ENCODE results near the gene FAM72D. TPM values are rescaled to one million over a fixed set of nuclear protein-coding genes. Genes with fewer than 3 reads are reported as not detected.
A peak's percentile ranks its signal among the peaks of the same experiment; 100 is the strongest.
"Not testable (repeated sequence)": the region's sequence is repeated elsewhere in the genome, so short reads cannot be mapped to it uniquely, and the experiment has no call there.

The FAM72D gene
- total RNA-seq, 1 experiment from 2014 or later = 10.7 TPM

DNA sequence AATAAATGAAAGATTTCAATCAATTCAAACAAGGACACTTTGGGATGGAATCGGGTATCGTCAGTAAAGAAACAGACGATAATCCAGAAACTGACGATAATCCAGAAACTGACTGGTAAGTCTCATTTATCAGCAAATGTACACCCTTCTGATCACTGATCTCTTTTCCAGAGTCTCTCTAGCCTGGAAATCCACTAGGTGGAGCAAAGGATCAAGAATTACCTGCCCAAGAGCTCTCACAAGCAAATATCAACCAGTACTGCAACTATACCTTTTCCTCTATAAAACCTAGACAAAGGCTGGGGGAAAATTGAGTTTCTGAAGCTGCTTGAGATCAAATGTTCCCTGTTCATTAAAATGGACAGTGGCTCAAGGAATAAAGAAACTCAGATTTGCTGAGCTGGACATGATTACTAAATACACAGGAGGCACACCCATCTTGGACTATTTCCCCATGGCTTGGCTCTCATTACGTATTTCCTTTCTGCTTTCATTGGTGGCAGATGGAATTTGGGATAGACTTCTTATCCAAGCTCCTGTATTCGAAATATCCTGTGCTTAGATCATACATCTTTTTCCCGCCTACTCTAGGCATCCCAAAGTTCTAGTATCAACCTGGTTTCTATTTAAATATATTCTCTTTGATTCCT lies 28.3 kb downstream of the FAM72D start:
- H3K4me1 ChIP-seq (ENCODE audit: insufficient read depth, low read length); H3K4me3 ChIP-seq (ENCODE audit: low read length); CTCF ChIA-PET; H3K27me3 ChIP-seq (ENCODE audit: low read length); H3K9me2 ChIP-seq (replicated peaks; ENCODE audit: low read length); POLR2A ChIA-PET (ENCODE audit: unreplicated experiment); H3K4me2 ChIP-seq (ENCODE audit: low read length); BruUV-seq (replicated peaks); H4K20me1 ChIP-seq (ENCODE audit: low read length); H3K9ac ChIP-seq (ENCODE audit: low read length); H3K9me3 ChIP-seq (ENCODE audit: low read length); H3F3A ChIP-seq (ENCODE audit: low read length, unreplicated experiment); H3K27ac ChIP-seq (ENCODE audit: low read length); intact Hi-C loops (cut with micrococcal nuclease); DNase-seq; H3K36me3 ChIP-seq (ENCODE audit: low read depth, low read length); H2AFZ ChIP-seq (ENCODE audit: low read length); H3K79me2 ChIP-seq (ENCODE audit: low read length): not testable (repeated sequence)
- ATAC-seq = peak; percentile 50

DNA sequence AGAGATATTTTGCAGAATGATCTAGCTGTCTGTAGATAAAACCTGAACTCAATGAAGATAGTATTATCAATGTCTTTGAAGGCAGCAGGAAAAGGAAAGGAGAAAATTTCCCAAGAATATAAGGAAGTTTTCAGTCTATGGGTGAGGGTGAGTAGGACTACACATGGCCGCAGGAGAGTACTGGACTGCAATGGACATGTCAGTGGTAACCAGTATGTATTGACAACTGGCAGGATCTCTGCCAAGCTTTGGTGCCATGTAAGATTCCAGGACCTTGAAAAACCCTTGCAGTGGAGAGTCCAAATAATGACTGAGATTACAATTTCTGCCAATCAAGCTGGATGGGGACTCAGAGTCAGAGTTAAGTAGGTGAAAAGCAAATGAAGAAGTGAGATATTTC lies 29.3 kb downstream of the FAM72D start:
- H3K9me3 ChIP-seq (ENCODE audit: low read length); H3K9me2 ChIP-seq (replicated peaks; ENCODE audit: low read length); intact Hi-C loops (cut with micrococcal nuclease); H3K4me3 ChIP-seq (ENCODE audit: low read length); H3K36me3 ChIP-seq (ENCODE audit: low read depth, low read length); H3K27me3 ChIP-seq (ENCODE audit: low read length); H3K79me2 ChIP-seq (ENCODE audit: low read length); H3K4me2 ChIP-seq (ENCODE audit: low read length); POLR2A ChIA-PET (ENCODE audit: unreplicated experiment); H2AFZ ChIP-seq (ENCODE audit: low read length); H3K4me1 ChIP-seq (ENCODE audit: insufficient read depth, low read length); ATAC-seq; H4K20me1 ChIP-seq (ENCODE audit: low read length); H3K27ac ChIP-seq (ENCODE audit: low read length); H3K9ac ChIP-seq (ENCODE audit: low read length); CTCF ChIA-PET; BruUV-seq (replicated peaks); H3F3A ChIP-seq (ENCODE audit: low read length, unreplicated experiment); DNase-seq: not testable (repeated sequence)

DNA sequence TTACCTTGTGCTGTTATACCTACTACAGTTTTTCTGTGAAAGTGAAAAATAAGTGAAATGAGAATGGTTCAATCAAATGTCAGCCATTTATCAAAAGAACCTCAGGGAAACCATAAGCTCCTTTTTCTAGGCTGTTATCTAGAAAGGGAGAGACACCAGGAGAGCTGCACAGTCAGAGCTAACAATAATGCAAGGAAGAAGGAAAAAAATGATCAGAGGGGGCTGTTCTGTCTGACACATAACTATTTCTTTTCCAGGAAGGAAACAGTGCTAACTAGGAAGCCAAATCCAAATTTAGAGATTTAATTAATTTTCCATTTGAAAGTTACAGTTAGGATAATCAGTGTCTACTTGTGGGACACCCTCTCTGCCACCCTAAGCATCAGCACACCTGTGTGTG lies 31.4 kb downstream of the FAM72D start:
- H3K9me3 ChIP-seq (ENCODE audit: low read length); POLR2A ChIA-PET (ENCODE audit: unreplicated experiment); H3K79me2 ChIP-seq (ENCODE audit: low read length); H3K27ac ChIP-seq (ENCODE audit: low read length); H3K9ac ChIP-seq (ENCODE audit: low read length); H3K4me1 ChIP-seq (ENCODE audit: insufficient read depth, low read length); H3K4me2 ChIP-seq (ENCODE audit: low read length); ATAC-seq; H3K27me3 ChIP-seq (ENCODE audit: low read length); intact Hi-C loops (cut with micrococcal nuclease); H3F3A ChIP-seq (ENCODE audit: low read length, unreplicated experiment); H3K9me2 ChIP-seq (replicated peaks; ENCODE audit: low read length); H2AFZ ChIP-seq (ENCODE audit: low read length); CTCF ChIA-PET; BruUV-seq (replicated peaks); H3K36me3 ChIP-seq (ENCODE audit: low read depth, low read length); H4K20me1 ChIP-seq (ENCODE audit: low read length); DNase-seq; H3K4me3 ChIP-seq (ENCODE audit: low read length): not testable (repeated sequence)

DNA sequence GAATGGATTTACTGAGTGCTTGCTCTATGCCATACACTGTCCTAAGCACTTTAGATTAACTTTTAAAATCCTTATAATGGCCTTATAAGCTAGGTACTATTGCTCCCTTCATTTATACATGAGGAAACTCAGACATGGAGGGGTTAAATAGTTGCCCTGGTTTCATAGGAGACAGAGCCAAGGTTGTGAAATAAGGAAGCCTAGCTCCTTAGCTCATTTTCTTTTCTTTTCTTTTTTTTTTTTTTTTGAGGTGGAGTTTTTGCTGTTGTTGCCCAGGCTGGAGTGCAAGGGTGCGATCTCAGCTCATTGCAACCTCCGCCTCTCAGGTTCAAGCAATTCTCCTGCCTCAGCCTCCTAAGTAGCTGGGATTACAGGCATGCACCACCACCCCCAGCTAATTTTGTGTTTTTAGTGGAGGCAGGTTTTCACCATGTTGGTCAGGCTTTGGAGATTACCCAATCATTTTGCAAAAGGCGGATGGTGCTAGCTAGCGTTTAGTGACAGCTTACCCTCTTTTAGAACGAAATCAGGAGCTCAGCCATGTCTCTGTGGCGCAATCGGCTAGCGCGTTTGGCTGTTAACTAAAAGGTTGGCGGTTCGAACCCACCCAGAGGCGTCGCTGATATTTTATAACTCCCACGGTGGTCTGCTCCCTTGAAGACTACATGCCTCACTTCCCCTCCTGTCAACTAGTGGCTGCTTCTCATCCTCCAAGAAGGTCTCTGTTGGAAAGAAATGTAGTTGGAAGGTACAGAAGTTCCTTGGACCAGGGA lies 33.1 kb downstream of the FAM72D start:
- CTCF ChIA-PET; H3K4me3 ChIP-seq (ENCODE audit: low read length); intact Hi-C loops (cut with micrococcal nuclease); H3K9ac ChIP-seq (ENCODE audit: low read length); H4K20me1 ChIP-seq (ENCODE audit: low read length); BruUV-seq (replicated peaks); H2AFZ ChIP-seq (ENCODE audit: low read length); H3K79me2 ChIP-seq (ENCODE audit: low read length); H3F3A ChIP-seq (ENCODE audit: low read length, unreplicated experiment); DNase-seq; ATAC-seq; POLR2A ChIA-PET (ENCODE audit: unreplicated experiment); H3K27ac ChIP-seq (ENCODE audit: low read length); H3K4me1 ChIP-seq (ENCODE audit: insufficient read depth, low read length); H3K4me2 ChIP-seq (ENCODE audit: low read length); H3K36me3 ChIP-seq (ENCODE audit: low read depth, low read length); H3K27me3 ChIP-seq (ENCODE audit: low read length); H3K9me2 ChIP-seq (replicated peaks; ENCODE audit: low read length); H3K9me3 ChIP-seq (ENCODE audit: low read length): not testable (repeated sequence)

DNA sequence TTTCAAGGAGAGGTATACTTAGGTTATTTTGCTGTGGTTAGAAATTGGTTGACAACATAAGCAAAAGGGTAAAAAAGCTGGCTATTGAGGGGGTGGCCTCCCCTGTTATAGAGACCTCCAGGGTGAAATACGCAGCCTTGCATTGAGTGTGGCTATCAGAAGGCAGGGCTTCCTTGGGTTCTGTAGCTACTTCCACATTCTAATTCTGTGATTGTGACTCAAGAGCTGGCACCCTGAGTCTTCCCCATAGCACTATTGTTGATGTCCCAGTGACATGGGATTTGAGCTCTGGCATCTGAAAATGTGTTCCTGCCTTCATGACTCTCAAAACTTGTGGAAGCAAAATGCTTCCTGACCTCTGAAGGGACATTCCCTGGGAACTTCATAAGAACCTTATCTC lies 38.7 kb downstream of the FAM72D start:
- POLR2A ChIA-PET (ENCODE audit: unreplicated experiment); ATAC-seq; H3F3A ChIP-seq (ENCODE audit: low read length, unreplicated experiment); H3K27ac ChIP-seq (ENCODE audit: low read length); intact Hi-C loops (cut with micrococcal nuclease); H3K9ac ChIP-seq (ENCODE audit: low read length); H3K9me2 ChIP-seq (replicated peaks; ENCODE audit: low read length); H3K4me3 ChIP-seq (ENCODE audit: low read length); H3K36me3 ChIP-seq (ENCODE audit: low read depth, low read length); H2AFZ ChIP-seq (ENCODE audit: low read length); H3K9me3 ChIP-seq (ENCODE audit: low read length); H3K79me2 ChIP-seq (ENCODE audit: low read length); DNase-seq; CTCF ChIA-PET; H4K20me1 ChIP-seq (ENCODE audit: low read length); H3K4me2 ChIP-seq (ENCODE audit: low read length); H3K27me3 ChIP-seq (ENCODE audit: low read length); BruUV-seq (replicated peaks); H3K4me1 ChIP-seq (ENCODE audit: insufficient read depth, low read length): not testable (repeated sequence)

DNA sequence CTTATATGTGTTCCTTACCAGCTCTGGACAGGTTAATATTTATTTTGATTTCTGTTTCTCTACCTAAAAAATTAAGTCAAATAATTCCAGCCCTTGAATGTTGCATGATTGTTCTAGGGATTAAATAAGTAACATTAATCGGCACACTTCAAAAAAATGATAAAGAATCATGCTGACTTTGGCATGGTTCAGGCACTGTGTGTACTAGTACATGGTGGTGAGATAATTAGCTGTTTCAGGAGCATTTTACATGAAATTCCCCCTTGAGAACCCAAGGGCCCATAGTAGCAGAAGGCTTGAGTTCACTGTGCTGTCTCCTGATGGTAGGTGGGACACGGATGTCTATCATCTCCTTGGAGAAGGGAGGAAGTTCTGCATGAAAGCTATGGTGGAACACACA lies 44.8 kb downstream of the FAM72D start:
- intact Hi-C loops (cut with micrococcal nuclease); H4K20me1 ChIP-seq (ENCODE audit: low read length); H2AFZ ChIP-seq (ENCODE audit: low read length); DNase-seq; H3K9me2 ChIP-seq (replicated peaks; ENCODE audit: low read length); H3K27ac ChIP-seq (ENCODE audit: low read length); H3F3A ChIP-seq (ENCODE audit: low read length, unreplicated experiment); H3K79me2 ChIP-seq (ENCODE audit: low read length); H3K4me3 ChIP-seq (ENCODE audit: low read length); H3K4me2 ChIP-seq (ENCODE audit: low read length); CTCF ChIA-PET; H3K9me3 ChIP-seq (ENCODE audit: low read length); BruUV-seq (replicated peaks); H3K36me3 ChIP-seq (ENCODE audit: low read depth, low read length); ATAC-seq; H3K9ac ChIP-seq (ENCODE audit: low read length); POLR2A ChIA-PET (ENCODE audit: unreplicated experiment); H3K27me3 ChIP-seq (ENCODE audit: low read length); H3K4me1 ChIP-seq (ENCODE audit: insufficient read depth, low read length): not testable (repeated sequence)
